Peyer's patch (tissue), 4 donors: ENCODE measurements around the gene HSD17B8.

ENCODE experiments used
- POLR2A ChIP-seq, 2 donors: fragments of 450-650 bp; IDR thresholded peaks; one replicate each; pipeline ENCODE4 v1.5.1; 2017; ENCODE audit warnings: antibody characterized with exemption in 2 of 2, mild to moderate bottlenecking in 2 of 2, moderate library complexity in 2 of 2
- TF ChIP-seq, protein P1 (sequence below), 6 experiments: fragments of 450-650 bp in 4 of 6; fragments of 200-600 bp in 2 of 6; sonication (generic) in 1 of 6; IDR thresholded peaks; one replicate each; pipeline ENCODE4 v1.5.1; 2017 to 2019; ENCODE audit warnings: antibody characterized with exemption in 6 of 6, mild to moderate bottlenecking in 3 of 6, moderate library complexity in 1 of 6

DNA sequence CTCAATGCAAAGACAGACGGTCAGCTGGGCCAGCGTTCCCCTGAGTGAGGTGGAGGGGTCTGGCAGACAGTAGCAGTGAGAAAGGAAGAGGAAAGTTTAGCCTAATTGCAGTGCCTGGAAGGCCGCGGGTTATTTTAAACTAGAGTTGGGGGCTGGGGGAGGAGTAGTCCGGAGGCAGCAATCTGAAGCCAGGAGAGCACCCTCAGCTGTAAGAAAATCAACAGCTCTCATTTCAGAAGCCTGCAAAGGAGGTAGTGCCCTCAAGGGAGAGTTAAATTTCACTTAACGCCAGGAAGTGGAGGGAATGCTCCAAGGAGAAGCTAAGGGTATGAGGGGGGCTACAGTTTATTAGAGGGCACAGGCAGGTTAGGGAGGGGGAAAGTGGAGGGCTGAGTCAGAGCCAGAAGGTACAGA, 30.8 kb downstream of the HSD17B8 start:
- TF ChIP-seq, protein P1, sequence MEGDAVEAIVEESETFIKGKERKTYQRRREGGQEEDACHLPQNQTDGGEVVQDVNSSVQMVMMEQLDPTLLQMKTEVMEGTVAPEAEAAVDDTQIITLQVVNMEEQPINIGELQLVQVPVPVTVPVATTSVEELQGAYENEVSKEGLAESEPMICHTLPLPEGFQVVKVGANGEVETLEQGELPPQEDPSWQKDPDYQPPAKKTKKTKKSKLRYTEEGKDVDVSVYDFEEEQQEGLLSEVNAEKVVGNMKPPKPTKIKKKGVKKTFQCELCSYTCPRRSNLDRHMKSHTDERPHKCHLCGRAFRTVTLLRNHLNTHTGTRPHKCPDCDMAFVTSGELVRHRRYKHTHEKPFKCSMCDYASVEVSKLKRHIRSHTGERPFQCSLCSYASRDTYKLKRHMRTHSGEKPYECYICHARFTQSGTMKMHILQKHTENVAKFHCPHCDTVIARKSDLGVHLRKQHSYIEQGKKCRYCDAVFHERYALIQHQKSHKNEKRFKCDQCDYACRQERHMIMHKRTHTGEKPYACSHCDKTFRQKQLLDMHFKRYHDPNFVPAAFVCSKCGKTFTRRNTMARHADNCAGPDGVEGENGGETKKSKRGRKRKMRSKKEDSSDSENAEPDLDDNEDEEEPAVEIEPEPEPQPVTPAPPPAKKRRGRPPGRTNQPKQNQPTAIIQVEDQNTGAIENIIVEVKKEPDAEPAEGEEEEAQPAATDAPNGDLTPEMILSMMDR (IDR thresholded peaks at IDR 0.05): no peak
- TF ChIP-seq POLR2A (IDR thresholded peaks at IDR 0.05): no peak
